IMR-90 (cell line): ENCODE measurements around the gene DOCK9.

Experiments used
- CTCF ChIP-seq: conservative IDR thresholded peaks from 2 replicates; pipeline ENCODE4 v1.5.1; 2012; ENCODE audit warnings: mild to moderate bottlenecking, low read depth, low read length, improper control_type of control experiment
- FOS ChIP-seq: fragments of 150-350 bp; IDR thresholded peaks from 2 replicates; pipeline ENCODE4 v1.6.1; 2016; ENCODE audit warnings: low read depth, low read length
- POLR2A ChIP-seq: IDR thresholded peaks from 2 replicates; pipeline ENCODE4 v1.6.1; 2012; ENCODE audit warnings: mild to moderate bottlenecking, low read depth, low read length
- RAD21 ChIP-seq: IDR thresholded peaks from 2 replicates; pipeline ENCODE4 v1.6.1; 2012; ENCODE audit warnings: low read length, improper control_type of control experiment

GRCh38 chr13:99003851-99004471 lies 26.1 kb upstream of the DOCK9 start:
- TF ChIP-seq CTCF = no peak
- no peak for TF ChIP-seq FOS
- TF ChIP-seq POLR2A = no peak
- TF ChIP-seq RAD21 = no peak
